ENCODE data around the gene GOLGA6A.
"Not testable (repeated sequence)": the region's sequence is repeated elsewhere in the genome, so short reads cannot be mapped to it uniquely, and the experiment has no call there.

Gene GOLGA6A

GRCh38 chr15:74099963-74100733, 17.8 kb upstream of the GOLGA6A start:
- peak; percentile 95 for DNase-seq

GRCh38 chr15:74096753-74097474, 14.6 kb upstream of the GOLGA6A start:
- DNase-seq, result not testable (repeated sequence)

- DNase-seq, result not testable (repeated sequence)
Observed at GRCh38 chr15:74095610-74096009, 13.3 kb upstream of the GOLGA6A start.

GRCh38 chr15:74094567-74094966, 12.2 kb upstream of the GOLGA6A start:
- DNase-seq, result not testable (repeated sequence)

- not testable (repeated sequence) for DNase-seq
Observed at GRCh38 chr15:74075781-74076180, 6.6 kb downstream of the GOLGA6A start.

GRCh38 chr15:74072614-74073337, 9.6 kb downstream of the GOLGA6A start:
- DNase-seq, result not testable (repeated sequence)

- DNase-seq, result not testable (repeated sequence)
Observed at GRCh38 chr15:74072132-74072531, 10.2 kb downstream of the GOLGA6A start.

- not testable (repeated sequence) for DNase-seq
Observed at GRCh38 chr15:74071645-74072044, 10.7 kb downstream of the GOLGA6A start.

- DNase-seq, result not testable (repeated sequence)
Observed at GRCh38 chr15:74065684-74066411, 16.5 kb downstream of the GOLGA6A start.

GRCh38 chr15:74064822-74065221, 17.5 kb downstream of the GOLGA6A start:
- not testable (repeated sequence) for DNase-seq

- not testable (repeated sequence) for DNase-seq
Observed at GRCh38 chr15:74064183-74064582, 18.2 kb downstream of the GOLGA6A start.

- DNase-seq, result not testable (repeated sequence)
Observed at GRCh38 chr15:74063425-74064146, 18.8 kb downstream of the GOLGA6A start.

GRCh38 chr15:74062671-74063070, 19.7 kb downstream of the GOLGA6A start:
- no peak for DNase-seq

GRCh38 chr15:74062236-74062635, 20.1 kb downstream of the GOLGA6A start:
- no peak for DNase-seq

- DNase-seq, result no peak
Observed at GRCh38 chr15:74060251-74060650, 22.1 kb downstream of the GOLGA6A start.

- DNase-seq, result not testable (repeated sequence)
Observed at GRCh38 chr15:74059050-74059833, 23.1 kb downstream of the GOLGA6A start.

- not testable (repeated sequence) for DNase-seq
Observed at GRCh38 chr15:74056330-74056729, 26.0 kb downstream of the GOLGA6A start.

GRCh38 chr15:74055804-74056203, 26.5 kb downstream of the GOLGA6A start:
- DNase-seq, result no peak

GRCh38 chr15:74053941-74054529, 28.3 kb downstream of the GOLGA6A start:
- peak; percentile 83 for DNase-seq

GRCh38 chr15:74053517-74053916, 28.8 kb downstream of the GOLGA6A start:
- DNase-seq, result no peak
